HG02884 (cell line): ENCODE measurements around the gene OTUD7B.

Experiments used
- ATAC-seq: cut with Tn5 transposase; IDR thresholded peaks from one replicate; pipeline ENCODE4 v1.9.1; 2021; ENCODE audit warnings: mild to moderate bottlenecking, moderate library complexity; ENCODE audit not compliant: unreplicated experiment

The OTUD7B gene

GRCh38 chr1:150003801-150004200, 6.7 kb downstream of the OTUD7B start:
- ATAC-seq = no peak

GRCh38 chr1:150002217-150002616, 8.3 kb downstream of the OTUD7B start:
- no peak for ATAC-seq

GRCh38 chr1:150001415-150001814, 9.1 kb downstream of the OTUD7B start:
- ATAC-seq = no peak

- ATAC-seq = peak; percentile 67
These were observed 12.8 kb downstream of the OTUD7B start for GRCh38 chr1:149997585-149998262.

GRCh38 chr1:149995927-149996326, 14.6 kb downstream of the OTUD7B start:
- no peak for ATAC-seq

- ATAC-seq = no peak
These were observed 16.8 kb downstream of the OTUD7B start for GRCh38 chr1:149993764-149994163.

- no peak for ATAC-seq
These were observed 17.3 kb downstream of the OTUD7B start for GRCh38 chr1:149993181-149993580.

- no peak for ATAC-seq
These were observed 23.3 kb downstream of the OTUD7B start for GRCh38 chr1:149987297-149987595.

GRCh38 chr1:149986486-149987296, 23.8 kb downstream of the OTUD7B start:
- no peak for ATAC-seq

- no peak for ATAC-seq
These were observed 30.5 kb downstream of the OTUD7B start for GRCh38 chr1:149979972-149980540.

GRCh38 chr1:149979245-149979971, 31.1 kb downstream of the OTUD7B start:
- no peak for ATAC-seq

GRCh38 chr1:149978547-149979023, 31.9 kb downstream of the OTUD7B start:
- no peak for ATAC-seq

GRCh38 chr1:149977345-149977744, 33.2 kb downstream of the OTUD7B start:
- no peak for ATAC-seq

- ATAC-seq = no peak
These were observed 38.0 kb downstream of the OTUD7B start for GRCh38 chr1:149972547-149972946.

- ATAC-seq = no peak
These were observed 42.9 kb downstream of the OTUD7B start for GRCh38 chr1:149967646-149968045.

GRCh38 chr1:149967041-149967440, 43.5 kb downstream of the OTUD7B start:
- ATAC-seq = no peak

GRCh38 chr1:149966405-149966804, 44.1 kb downstream of the OTUD7B start:
- ATAC-seq = no peak

- no peak for ATAC-seq
These were observed 45.1 kb downstream of the OTUD7B start for GRCh38 chr1:149965440-149965839.

GRCh38 chr1:149963358-149963757, 47.2 kb downstream of the OTUD7B start:
- ATAC-seq = no peak

GRCh38 chr1:149962736-149963135, 47.8 kb downstream of the OTUD7B start:
- ATAC-seq = no peak

GRCh38 chr1:149962039-149962647, 48.4 kb downstream of the OTUD7B start:
- ATAC-seq = no peak
